ENCODE results near the gene IGIP.

The IGIP gene

DNA sequence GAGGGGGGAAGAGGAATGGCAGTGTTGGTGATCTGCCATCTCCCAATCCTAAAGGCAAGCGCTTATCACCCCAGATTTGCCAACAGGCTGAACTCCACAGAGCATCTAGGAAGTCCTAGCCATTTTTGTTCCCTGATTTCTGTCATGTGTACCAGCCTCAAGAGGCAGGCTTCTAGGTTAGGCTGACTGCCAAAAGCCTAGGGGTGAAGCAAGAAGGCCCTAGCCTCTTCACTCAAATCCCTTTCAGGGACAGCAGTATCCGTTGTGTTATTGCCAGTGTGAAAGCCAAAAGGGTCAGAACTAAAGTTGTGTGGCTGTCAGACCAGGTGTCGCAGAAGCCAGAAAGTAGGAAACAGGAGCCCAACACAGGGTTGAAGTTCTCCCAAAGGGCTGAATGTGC is 14.7 kb downstream of the IGIP start:
- H3K27me3 ChIP-seq (ENCODE audit: control insufficient read depth, low read length): peaks cover 6% of the 10 kb centered on the region
- H3K79me2 ChIP-seq (ENCODE audit: control insufficient read depth, low read length): no peaks in the 10 kb centered on the region
- H3F3A ChIP-seq (ENCODE audit: control insufficient read depth, insufficient read depth): no peaks in the 10 kb centered on the region
- H3K27ac ChIP-seq (ENCODE audit: low read depth, low read length): no peak overlapping the region
- H3K36me3 ChIP-seq (ENCODE audit: control insufficient read depth, low read length): no peaks in the 10 kb centered on the region
- no peak overlapping the region for H3K4me2 ChIP-seq (ENCODE audit: low read length)
- TF ChIP-seq, protein P1, sequence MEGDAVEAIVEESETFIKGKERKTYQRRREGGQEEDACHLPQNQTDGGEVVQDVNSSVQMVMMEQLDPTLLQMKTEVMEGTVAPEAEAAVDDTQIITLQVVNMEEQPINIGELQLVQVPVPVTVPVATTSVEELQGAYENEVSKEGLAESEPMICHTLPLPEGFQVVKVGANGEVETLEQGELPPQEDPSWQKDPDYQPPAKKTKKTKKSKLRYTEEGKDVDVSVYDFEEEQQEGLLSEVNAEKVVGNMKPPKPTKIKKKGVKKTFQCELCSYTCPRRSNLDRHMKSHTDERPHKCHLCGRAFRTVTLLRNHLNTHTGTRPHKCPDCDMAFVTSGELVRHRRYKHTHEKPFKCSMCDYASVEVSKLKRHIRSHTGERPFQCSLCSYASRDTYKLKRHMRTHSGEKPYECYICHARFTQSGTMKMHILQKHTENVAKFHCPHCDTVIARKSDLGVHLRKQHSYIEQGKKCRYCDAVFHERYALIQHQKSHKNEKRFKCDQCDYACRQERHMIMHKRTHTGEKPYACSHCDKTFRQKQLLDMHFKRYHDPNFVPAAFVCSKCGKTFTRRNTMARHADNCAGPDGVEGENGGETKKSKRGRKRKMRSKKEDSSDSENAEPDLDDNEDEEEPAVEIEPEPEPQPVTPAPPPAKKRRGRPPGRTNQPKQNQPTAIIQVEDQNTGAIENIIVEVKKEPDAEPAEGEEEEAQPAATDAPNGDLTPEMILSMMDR (IDR thresholded peaks at IDR 0.05; ENCODE audit: low read depth, low read length, poor library complexity, severe bottlenecking): no peak
- TF ChIP-seq EZH2phosphoT487 (IDR thresholded peaks at IDR 0.05; ENCODE audit: borderline replicate concordance, low read length): no peak
- peaks cover 5% of the 10 kb centered on the region; the same call in 1 of the 2 replicates for H3K4me1 ChIP-seq (ENCODE audit: control insufficient read depth, low read length)
- H3K9me2 ChIP-seq (replicated peaks; ENCODE audit: control insufficient read depth, low read length): no peaks in the 10 kb centered on the region
- H3K4me3 ChIP-seq (ENCODE audit: low read length): no peak overlapping the region
- H3K9me3 ChIP-seq (ENCODE audit: control insufficient read depth, insufficient read depth, low read length): no peaks in the 10 kb centered on the region
- H4K20me1 ChIP-seq (ENCODE audit: control insufficient read depth, insufficient read depth, low read depth, low read length): 0 out of 2 replicates have a peak, but pooled peaks cover 6% of the 10 kb centered on the region

DNA sequence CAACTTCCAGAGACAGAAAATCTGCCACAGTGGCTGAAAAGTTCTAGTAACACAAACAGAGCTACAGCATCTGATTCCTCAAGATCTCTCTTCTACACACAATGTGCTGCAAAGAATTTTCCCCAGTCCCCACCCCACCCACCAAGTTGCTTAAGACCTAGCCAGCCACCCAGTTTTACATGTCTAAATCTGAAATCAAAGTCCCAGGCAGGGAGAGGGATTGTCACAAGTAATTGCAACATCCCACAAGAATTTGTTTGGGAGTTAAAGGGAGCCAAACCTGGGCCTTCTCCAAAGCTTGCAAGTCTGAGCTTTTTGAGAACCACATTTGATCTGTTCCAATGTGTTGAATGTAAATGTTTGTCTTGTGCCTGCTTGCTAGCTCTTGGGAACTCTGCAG is 15.5 kb downstream of the IGIP start:
- no peaks in the 10 kb centered on the region for H3K79me2 ChIP-seq (ENCODE audit: control insufficient read depth, low read length)
- no peaks in the 10 kb centered on the region for H3K9me2 ChIP-seq (replicated peaks; ENCODE audit: control insufficient read depth, low read length)
- no peak overlapping the region for H3K4me3 ChIP-seq (ENCODE audit: low read length)
- H3K27ac ChIP-seq (ENCODE audit: low read depth, low read length): no peak overlapping the region
- H3F3A ChIP-seq (ENCODE audit: control insufficient read depth, insufficient read depth): no peaks in the 10 kb centered on the region
- 0 out of 2 replicates have a peak, but pooled peaks cover 12% of the 10 kb centered on the region for H4K20me1 ChIP-seq (ENCODE audit: control insufficient read depth, insufficient read depth, low read depth, low read length)
- TF ChIP-seq, protein P1 (IDR thresholded peaks at IDR 0.05; ENCODE audit: low read depth, low read length, poor library complexity, severe bottlenecking): no peak
- no peak for TF ChIP-seq EZH2phosphoT487 (IDR thresholded peaks at IDR 0.05; ENCODE audit: borderline replicate concordance, low read length)
- H3K4me2 ChIP-seq (ENCODE audit: low read length): no peak overlapping the region
- H3K36me3 ChIP-seq (ENCODE audit: control insufficient read depth, low read length): no peaks in the 10 kb centered on the region
- no peaks in the 10 kb centered on the region for H3K9me3 ChIP-seq (ENCODE audit: control insufficient read depth, insufficient read depth, low read length)
- peaks cover 8% of the 10 kb centered on the region; the same call in 1 of the 2 replicates for H3K4me1 ChIP-seq (ENCODE audit: control insufficient read depth, low read length)
- peaks cover 14% of the 10 kb centered on the region for H3K27me3 ChIP-seq (ENCODE audit: control insufficient read depth, low read length)

DNA sequence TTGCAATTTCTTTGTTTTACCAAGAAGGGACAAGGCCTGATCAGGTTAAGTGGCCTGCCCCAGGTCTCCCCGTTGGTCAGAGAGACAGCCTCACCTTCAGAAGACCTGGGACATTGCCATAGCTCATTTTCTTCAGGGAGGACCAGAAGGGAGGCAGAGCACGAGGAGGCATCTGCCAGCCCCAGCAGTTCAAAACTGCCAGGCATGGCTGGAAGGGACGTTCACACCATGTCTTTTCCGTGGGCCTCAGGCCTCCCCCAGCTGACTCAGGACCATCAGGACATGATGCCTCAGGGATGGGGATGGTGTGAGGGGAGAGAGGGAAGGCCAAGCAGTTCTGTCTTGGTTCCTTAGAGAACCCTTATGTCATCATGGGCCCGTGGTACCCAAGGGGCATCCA is 16.5 kb downstream of the IGIP start:
- H3K9me3 ChIP-seq (ENCODE audit: control insufficient read depth, insufficient read depth, low read length): no peaks in the 10 kb centered on the region
- H3K79me2 ChIP-seq (ENCODE audit: control insufficient read depth, low read length): no peaks in the 10 kb centered on the region
- no peak overlapping the region for H3K4me3 ChIP-seq (ENCODE audit: low read length)

More for the DNA sequence above, 16.5 kb downstream of the IGIP start:
- H3K4me1 ChIP-seq (ENCODE audit: control insufficient read depth, low read length): peaks cover 8% of the 10 kb centered on the region; the same call in 1 of the 2 replicates
- TF ChIP-seq EZH2phosphoT487 (IDR thresholded peaks at IDR 0.05; ENCODE audit: borderline replicate concordance, low read length): no peak
- TF ChIP-seq, protein P1 (IDR thresholded peaks at IDR 0.05; ENCODE audit: low read depth, low read length, poor library complexity, severe bottlenecking): no peak
- no peaks in the 10 kb centered on the region for H3F3A ChIP-seq (ENCODE audit: control insufficient read depth, insufficient read depth)
- 0 out of 2 replicates have a peak, but pooled peaks cover 16% of the 10 kb centered on the region for H4K20me1 ChIP-seq (ENCODE audit: control insufficient read depth, insufficient read depth, low read depth, low read length)
- H3K27ac ChIP-seq (ENCODE audit: low read depth, low read length): no peak overlapping the region
- peaks cover 21% of the 10 kb centered on the region for H3K27me3 ChIP-seq (ENCODE audit: control insufficient read depth, low read length)
- H3K4me2 ChIP-seq (ENCODE audit: low read length): no peak overlapping the region
- no peaks in the 10 kb centered on the region for H3K9me2 ChIP-seq (replicated peaks; ENCODE audit: control insufficient read depth, low read length)
- H3K36me3 ChIP-seq (ENCODE audit: control insufficient read depth, low read length): no peaks in the 10 kb centered on the region

Data from DOHH2 (cell line).